SK-N-SH treated with all-trans-retinoic acid at 6 μM for 48 hours (cell line): Measurements from ENCODE around the gene R3HDM4.

Source experiments
- ATAC-seq: fragments of 200-7000 bp; cut with Tn5 transposase; 3 replicates; pipeline ENCODE4 v1.9.1; 2020; ENCODE audit warnings: mild to moderate bottlenecking, moderate library complexity
- ARNTL ChIP-seq: fragments of 450-650 bp; formaldehyde crosslinking; IDR thresholded peaks from 2 replicates; pipeline ENCODE4 v1.5.0; 2020; ENCODE audit warnings: low read depth, mild to moderate bottlenecking, moderate library complexity, borderline replicate concordance
- BACH2 ChIP-seq: fragments of 250-450 bp; sonication (Bioruptor Pico); IDR thresholded peaks from 2 replicates; pipeline ENCODE4 v1.9.0; 2021; ENCODE audit warnings: mild to moderate bottlenecking, borderline replicate concordance
- CSDC2 ChIP-seq: fragments of 250-450 bp; sonication (Bioruptor Pico); IDR thresholded peaks from 2 replicates; pipeline ENCODE4 v1.5.0; 2020; ENCODE audit warnings: mild to moderate bottlenecking, moderate library complexity
- ESRRG ChIP-seq: fragments of 250-450 bp; sonication (Bioruptor Pico); IDR thresholded peaks from 2 replicates; pipeline ENCODE4 v1.6.1; 2021; ENCODE audit warnings: mild to moderate bottlenecking
- GLIS3 ChIP-seq: fragments of 250-450 bp; sonication (Bioruptor Pico); IDR thresholded peaks from 2 replicates; pipeline ENCODE4 v1.5.0; 2020; ENCODE audit warnings: mild to moderate bottlenecking, moderate library complexity
- ISL1 ChIP-seq: fragments of 250-450 bp; sonication (Bioruptor Pico); IDR thresholded peaks from 2 replicates; pipeline ENCODE4 v2.1.2; 2022; ENCODE audit warnings: mild to moderate bottlenecking, moderate library complexity
- PPARA ChIP-seq: fragments of 250-450 bp; sonication (Bioruptor Pico); IDR thresholded peaks from 2 replicates; pipeline ENCODE4 v1.5.0; 2020; ENCODE audit warnings: mild to moderate bottlenecking, borderline replicate concordance
- RARB ChIP-seq: fragments of 250-450 bp; sonication (Bioruptor Pico); IDR thresholded peaks from 2 replicates; pipeline ENCODE4 v1.8.0; 2021; ENCODE audit warnings: mild to moderate bottlenecking, moderate library complexity
- TCF4 ChIP-seq: fragments of 250-450 bp; sonication (Bioruptor Pico); IDR thresholded peaks from 2 replicates; pipeline ENCODE4 v1.8.0; 2021; ENCODE audit warnings: mild to moderate bottlenecking, moderate library complexity, borderline replicate concordance
- TOX ChIP-seq: fragments of 250-450 bp; sonication (Bioruptor Pico); IDR thresholded peaks from 2 replicates; pipeline ENCODE4 v1.8.0; 2021; ENCODE audit warnings: mild to moderate bottlenecking, moderate library complexity, borderline replicate concordance
- ZFP30 ChIP-seq: fragments of 450-650 bp; formaldehyde crosslinking; IDR thresholded peaks from 2 replicates; pipeline ENCODE4 v1.5.0; 2022; ENCODE audit warnings: mild to moderate bottlenecking, moderate library complexity
- ZNF565 ChIP-seq: fragments of 450-650 bp; formaldehyde crosslinking; conservative IDR thresholded peaks from 2 replicates; pipeline ENCODE4 v1.5.0; 2020; ENCODE audit warnings: low read depth, mild to moderate bottlenecking, moderate library complexity
- ZNF70 ChIP-seq: fragments of 450-650 bp; formaldehyde crosslinking; IDR thresholded peaks from 2 replicates; pipeline ENCODE4 v1.5.0; 2020; ENCODE audit warnings: mild to moderate bottlenecking, moderate library complexity
- ZNF8 ChIP-seq: fragments of 450-650 bp; formaldehyde crosslinking; IDR thresholded peaks from 2 replicates; pipeline ENCODE4 v1.5.0; 2020; ENCODE audit warnings: mild to moderate bottlenecking, moderate library complexity
- TF ChIP-seq, protein P1 (sequence below): fragments of 250-450 bp; sonication (Bioruptor Pico); IDR thresholded peaks from 2 replicates; pipeline ENCODE4 v1.5.0; 2020; ENCODE audit warnings: mild to moderate bottlenecking, moderate library complexity
- TF ChIP-seq, protein P2 (sequence below): fragments of 250-450 bp; sonication (Bioruptor Pico); IDR thresholded peaks from 2 replicates; pipeline ENCODE4 v1.5.1; 2021; ENCODE audit warnings: mild to moderate bottlenecking, moderate library complexity
- TF ChIP-seq, protein P3 (sequence below): fragments of 250-450 bp; sonication (Bioruptor Pico); IDR thresholded peaks from 2 replicates; pipeline ENCODE4 v1.8.0; 2021; ENCODE audit warnings: low read depth, mild to moderate bottlenecking, moderate library complexity, borderline replicate concordance
- TF ChIP-seq, protein P4 (sequence below): fragments of 250-450 bp; sonication (Bioruptor Pico); IDR thresholded peaks from 2 replicates; pipeline ENCODE4 v1.8.0; 2020; ENCODE audit warnings: mild to moderate bottlenecking, moderate library complexity, borderline replicate concordance
- TF ChIP-seq, protein P5 (sequence below): fragments of 250-450 bp; sonication (Bioruptor Pico); IDR thresholded peaks from 2 replicates; pipeline ENCODE4 v1.5.1; 2020; ENCODE audit warnings: low read depth, mild to moderate bottlenecking, moderate library complexity

Gene R3HDM4

DNA sequence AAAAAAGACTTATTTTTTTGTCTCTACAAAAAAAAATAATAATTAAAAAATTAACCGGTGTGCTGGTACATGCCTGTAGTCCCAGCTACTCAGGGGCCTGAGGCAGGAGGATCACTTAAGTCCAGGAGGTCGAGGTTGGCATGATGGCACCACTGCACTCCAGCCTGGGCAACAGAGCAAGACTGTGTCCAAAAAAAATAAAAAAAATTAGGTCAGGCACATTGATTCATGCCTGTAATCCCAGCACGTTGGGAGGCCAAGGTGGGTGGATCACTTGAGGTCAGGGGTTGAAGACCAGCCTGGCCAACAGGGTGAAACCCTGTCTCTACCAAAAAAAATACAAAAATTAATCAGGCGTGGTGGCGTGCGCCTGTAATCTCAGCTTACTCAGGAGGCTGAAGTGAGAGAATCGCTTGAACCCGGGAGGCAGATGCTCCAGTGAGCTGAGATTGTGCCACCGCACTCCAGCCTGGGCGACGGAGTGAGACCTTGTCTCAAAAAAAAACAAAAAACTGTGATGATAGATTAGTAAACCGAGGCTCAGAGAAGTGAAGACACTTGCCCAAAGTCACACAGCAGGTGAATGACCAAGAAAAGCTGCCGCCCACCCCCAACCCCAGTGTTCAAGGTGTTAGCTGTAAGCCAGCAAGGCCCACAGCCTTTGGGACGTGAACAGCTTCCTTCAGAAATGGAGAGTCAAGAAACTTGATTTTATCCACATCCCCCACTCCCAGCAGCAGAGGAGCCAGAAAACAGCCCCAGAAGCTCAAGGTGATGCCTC, 10.4 kb downstream of the R3HDM4 start (continued):
- TF ChIP-seq, protein P1, sequence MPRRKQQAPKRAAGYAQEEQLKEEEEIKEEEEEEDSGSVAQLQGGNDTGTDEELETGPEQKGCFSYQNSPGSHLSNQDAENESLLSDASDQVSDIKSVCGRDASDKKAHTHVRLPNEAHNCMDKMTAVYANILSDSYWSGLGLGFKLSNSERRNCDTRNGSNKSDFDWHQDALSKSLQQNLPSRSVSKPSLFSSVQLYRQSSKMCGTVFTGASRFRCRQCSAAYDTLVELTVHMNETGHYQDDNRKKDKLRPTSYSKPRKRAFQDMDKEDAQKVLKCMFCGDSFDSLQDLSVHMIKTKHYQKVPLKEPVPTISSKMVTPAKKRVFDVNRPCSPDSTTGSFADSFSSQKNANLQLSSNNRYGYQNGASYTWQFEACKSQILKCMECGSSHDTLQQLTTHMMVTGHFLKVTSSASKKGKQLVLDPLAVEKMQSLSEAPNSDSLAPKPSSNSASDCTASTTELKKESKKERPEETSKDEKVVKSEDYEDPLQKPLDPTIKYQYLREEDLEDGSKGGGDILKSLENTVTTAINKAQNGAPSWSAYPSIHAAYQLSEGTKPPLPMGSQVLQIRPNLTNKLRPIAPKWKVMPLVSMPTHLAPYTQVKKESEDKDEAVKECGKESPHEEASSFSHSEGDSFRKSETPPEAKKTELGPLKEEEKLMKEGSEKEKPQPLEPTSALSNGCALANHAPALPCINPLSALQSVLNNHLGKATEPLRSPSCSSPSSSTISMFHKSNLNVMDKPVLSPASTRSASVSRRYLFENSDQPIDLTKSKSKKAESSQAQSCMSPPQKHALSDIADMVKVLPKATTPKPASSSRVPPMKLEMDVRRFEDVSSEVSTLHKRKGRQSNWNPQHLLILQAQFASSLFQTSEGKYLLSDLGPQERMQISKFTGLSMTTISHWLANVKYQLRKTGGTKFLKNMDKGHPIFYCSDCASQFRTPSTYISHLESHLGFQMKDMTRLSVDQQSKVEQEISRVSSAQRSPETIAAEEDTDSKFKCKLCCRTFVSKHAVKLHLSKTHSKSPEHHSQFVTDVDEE (CRISPR knock-in tag), result no peak
- no peak for TF ChIP-seq ISL1
- TF ChIP-seq, protein P2, sequence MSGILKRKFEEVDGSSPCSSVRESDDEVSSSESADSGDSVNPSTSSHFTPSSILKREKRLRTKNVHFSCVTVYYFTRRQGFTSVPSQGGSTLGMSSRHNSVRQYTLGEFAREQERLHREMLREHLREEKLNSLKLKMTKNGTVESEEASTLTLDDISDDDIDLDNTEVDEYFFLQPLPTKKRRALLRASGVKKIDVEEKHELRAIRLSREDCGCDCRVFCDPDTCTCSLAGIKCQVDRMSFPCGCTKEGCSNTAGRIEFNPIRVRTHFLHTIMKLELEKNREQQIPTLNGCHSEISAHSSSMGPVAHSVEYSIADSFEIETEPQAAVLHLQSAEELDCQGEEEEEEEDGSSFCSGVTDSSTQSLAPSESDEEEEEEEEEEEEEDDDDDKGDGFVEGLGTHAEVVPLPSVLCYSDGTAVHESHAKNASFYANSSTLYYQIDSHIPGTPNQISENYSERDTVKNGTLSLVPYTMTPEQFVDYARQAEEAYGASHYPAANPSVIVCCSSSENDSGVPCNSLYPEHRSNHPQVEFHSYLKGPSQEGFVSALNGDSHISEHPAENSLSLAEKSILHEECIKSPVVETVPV, result no peak
- TF ChIP-seq, all 23 proteins: peak for 0

DNA sequence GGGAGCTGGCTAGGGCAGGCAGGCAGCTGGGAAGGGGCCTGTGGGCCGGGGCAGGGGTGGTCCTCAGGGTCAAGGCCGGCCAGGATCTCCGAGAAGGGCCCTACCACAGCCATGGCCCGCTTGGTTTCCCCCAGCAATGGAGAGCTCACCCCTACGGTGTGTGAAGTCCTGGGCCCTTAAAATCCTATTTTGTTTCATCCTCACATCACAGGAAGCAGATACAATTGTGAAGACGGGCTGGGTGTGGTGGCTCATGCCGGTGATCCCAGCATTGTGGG, 11.0 kb downstream of the R3HDM4 start:
- TF ChIP-seq, protein P3, sequence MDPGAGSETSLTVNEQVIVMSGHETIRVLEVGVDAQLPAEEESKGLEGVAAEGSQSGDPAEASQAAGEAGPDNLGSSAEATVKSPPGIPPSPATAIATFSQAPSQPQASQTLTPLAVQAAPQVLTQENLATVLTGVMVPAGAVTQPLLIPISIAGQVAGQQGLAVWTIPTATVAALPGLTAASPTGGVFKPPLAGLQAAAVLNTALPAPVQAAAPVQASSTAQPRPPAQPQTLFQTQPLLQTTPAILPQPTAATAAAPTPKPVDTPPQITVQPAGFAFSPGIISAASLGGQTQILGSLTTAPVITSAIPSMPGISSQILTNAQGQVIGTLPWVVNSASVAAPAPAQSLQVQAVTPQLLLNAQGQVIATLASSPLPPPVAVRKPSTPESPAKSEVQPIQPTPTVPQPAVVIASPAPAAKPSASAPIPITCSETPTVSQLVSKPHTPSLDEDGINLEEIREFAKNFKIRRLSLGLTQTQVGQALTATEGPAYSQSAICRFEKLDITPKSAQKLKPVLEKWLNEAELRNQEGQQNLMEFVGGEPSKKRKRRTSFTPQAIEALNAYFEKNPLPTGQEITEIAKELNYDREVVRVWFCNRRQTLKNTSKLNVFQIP, result no peak
- no peak for TF ChIP-seq TCF4 (CRISPR knock-in tag)
- no peak for TF ChIP-seq GLIS3 (CRISPR knock-in tag)
- TF ChIP-seq ESRRG (CRISPR knock-in tag), result no peak
- TF ChIP-seq PPARA (CRISPR knock-in tag), result no peak
- TF ChIP-seq TOX, result no peak
- TF ChIP-seq ZNF565, result no peak
- no peak for TF ChIP-seq ZNF8 (CRISPR knock-in tag)
- no peak for TF ChIP-seq ARNTL (CRISPR knock-in tag)
- no peak for TF ChIP-seq ZNF70 (CRISPR knock-in tag)
- no peak for TF ChIP-seq CSDC2
- TF ChIP-seq ISL1, result no peak
- TF ChIP-seq BACH2 (CRISPR knock-in tag), result no peak
- no peak for TF ChIP-seq ZFP30 (CRISPR knock-in tag)
- TF ChIP-seq, protein P4, sequence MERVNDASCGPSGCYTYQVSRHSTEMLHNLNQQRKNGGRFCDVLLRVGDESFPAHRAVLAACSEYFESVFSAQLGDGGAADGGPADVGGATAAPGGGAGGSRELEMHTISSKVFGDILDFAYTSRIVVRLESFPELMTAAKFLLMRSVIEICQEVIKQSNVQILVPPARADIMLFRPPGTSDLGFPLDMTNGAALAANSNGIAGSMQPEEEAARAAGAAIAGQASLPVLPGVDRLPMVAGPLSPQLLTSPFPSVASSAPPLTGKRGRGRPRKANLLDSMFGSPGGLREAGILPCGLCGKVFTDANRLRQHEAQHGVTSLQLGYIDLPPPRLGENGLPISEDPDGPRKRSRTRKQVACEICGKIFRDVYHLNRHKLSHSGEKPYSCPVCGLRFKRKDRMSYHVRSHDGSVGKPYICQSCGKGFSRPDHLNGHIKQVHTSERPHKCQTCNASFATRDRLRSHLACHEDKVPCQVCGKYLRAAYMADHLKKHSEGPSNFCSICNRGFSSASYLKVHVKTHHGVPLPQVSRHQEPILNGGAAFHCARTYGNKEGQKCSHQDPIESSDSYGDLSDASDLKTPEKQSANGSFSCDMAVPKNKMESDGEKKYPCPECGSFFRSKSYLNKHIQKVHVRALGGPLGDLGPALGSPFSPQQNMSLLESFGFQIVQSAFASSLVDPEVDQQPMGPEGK (CRISPR knock-in tag), result no peak
- no peak for TF ChIP-seq RARB (CRISPR knock-in tag)
- TF ChIP-seq, protein P5, sequence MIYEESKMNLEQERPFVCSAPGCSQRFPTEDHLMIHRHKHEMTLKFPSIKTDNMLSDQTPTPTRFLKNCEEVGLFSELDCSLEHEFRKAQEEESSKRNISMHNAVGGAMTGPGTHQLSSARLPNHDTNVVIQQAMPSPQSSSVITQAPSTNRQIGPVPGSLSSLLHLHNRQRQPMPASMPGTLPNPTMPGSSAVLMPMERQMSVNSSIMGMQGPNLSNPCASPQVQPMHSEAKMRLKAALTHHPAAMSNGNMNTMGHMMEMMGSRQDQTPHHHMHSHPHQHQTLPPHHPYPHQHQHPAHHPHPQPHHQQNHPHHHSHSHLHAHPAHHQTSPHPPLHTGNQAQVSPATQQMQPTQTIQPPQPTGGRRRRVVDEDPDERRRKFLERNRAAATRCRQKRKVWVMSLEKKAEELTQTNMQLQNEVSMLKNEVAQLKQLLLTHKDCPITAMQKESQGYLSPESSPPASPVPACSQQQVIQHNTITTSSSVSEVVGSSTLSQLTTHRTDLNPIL, result no peak
- TF ChIP-seq, protein P1 (CRISPR knock-in tag), result no peak
- TF ChIP-seq, all 23 proteins: peak for 0
- ATAC-seq, result no peak
